ENCODE data around the gene FHIP1A.
"Not testable (repeated sequence)": the region's sequence is repeated elsewhere in the genome, so short reads cannot be mapped to it uniquely, and the experiment has no call there.

- TF ChIP-seq CTCF, POLR2A (IDR thresholded peaks at IDR 0.05): not testable (repeated sequence)
These were observed 4.2 kb upstream of the FHIP1A start for GRCh38 chr4:151404802-151405201.

Measured in adrenal gland (tissue), 5 donors.